Measurements from ENCODE around the gene GPR32. TPM values are rescaled to one million over a fixed set of nuclear protein-coding genes. Genes with fewer than 3 reads are reported as not detected.

Gene GPR32
- total and polyA plus RNA-seq, 5 experiments from 2014 or later, result not detected

DNA sequence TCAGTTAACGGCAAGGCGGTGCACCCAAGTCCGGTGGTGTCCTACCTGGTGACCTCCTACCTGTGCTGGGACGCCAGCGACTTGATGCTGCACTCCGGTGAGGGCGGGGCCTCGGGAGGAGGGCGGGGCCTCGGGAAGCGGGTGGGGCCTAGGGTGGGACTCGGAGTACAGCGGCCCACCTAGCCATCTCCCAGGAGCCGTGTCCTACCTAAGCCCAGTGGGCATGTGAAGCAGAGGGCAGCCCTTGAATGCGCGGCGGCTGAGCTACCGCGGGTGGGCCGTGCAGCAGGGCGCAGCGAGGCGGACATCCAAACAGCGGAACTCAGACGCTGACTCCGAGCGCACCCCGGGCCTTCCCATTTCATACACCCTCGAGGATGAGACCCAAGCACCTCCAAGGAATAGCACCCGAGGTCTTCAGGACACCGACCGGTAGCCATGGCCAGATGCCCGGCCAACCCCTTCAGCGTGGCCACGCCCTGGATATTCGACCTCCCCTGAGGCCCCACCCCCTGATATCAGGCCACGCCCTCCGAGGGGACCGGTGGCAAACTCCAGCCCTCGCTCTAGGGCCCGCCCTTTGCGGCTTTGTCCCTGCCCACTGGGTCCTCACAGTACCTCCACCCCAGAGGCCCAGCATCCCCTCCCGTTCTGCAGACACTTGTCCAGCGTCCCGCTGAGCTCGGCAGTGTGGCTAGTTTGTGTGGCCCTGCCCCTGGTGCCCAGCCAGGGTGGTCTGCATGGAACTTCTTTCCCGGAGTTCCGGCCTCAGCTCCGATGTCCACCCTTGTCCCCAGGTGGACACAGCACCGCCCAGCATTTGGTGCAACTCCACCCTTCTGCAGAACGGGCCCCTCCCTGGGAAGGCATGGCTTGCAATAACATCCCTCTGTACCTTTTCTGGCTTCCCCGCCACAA lies 47.9 kb downstream of the GPR32 start:
- Mint-ChIP-seq H3K4me3 (peak overlapping the region in 9 of 10 donors; percentile 47 to 79 (median 67)), H3K36me3 (peaks cover 0 to 4% (median 0%) of the 10 kb centered on the region in 3 donors), H3K9me3 (peaks cover 0 to 3% (median 0%) of the 10 kb centered on the region in 9 donors), H3K27ac (peak overlapping the region in 1 of 10 donors; percentile 62), H3K4me1 (peaks cover 21 to 38% (median 29%) of the 10 kb centered on the region in 4 donors), H3K27me3 (peaks cover 47 to 92% (median 78%) of the 10 kb centered on the region in 5 donors)
- ATAC-seq, result peak; percentile 42 to 47
- peak in 3 of 10 donors; percentile 21 to 44 (median 21) for DNase-seq
- POLR2A ChIA-PET, result no interaction called here

DNA sequence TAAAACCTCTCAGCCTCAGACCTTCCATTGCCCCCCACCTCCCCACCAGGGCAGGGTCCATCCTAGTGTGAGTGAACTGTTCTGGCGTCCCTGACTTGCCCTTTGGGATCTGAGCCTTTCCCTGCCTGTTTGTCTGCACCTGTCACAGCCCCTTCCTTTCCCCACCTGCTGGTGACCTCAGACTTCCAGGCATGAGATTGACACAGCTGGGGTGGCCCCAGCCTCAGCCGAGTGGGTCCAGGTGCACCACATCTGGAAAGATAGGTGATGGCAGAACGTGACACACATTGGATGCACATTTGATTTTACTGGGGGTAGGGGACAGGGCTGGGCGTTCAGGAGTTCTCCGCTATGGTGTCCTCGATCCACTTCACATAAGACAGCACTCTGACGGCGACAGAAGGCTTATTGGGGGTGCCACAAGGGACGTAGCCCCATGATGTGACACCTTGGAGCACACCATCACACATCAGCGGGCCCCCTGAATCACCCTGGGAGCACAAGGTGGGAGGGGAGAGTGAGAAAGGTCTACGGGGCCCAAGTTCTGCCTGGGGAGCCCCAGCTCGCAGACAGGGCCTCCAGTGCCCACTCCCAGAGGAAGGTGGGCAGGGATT lies 48.7 kb downstream of the GPR32 start:
- H3K4me3 Mint-ChIP-seq, result peak overlapping the region in 9 of 10 donors; percentile 47 to 79 (median 67)
- H3K9me3 Mint-ChIP-seq, result peaks cover 0 to 3% (median 0%) of the 10 kb centered on the region in 9 donors
- POLR2A ChIA-PET, result no interaction called here
- H3K27ac Mint-ChIP-seq, result peak overlapping the region in 1 of 10 donors; percentile 14
- peaks cover 21 to 38% (median 29%) of the 10 kb centered on the region in 4 donors for H3K4me1 Mint-ChIP-seq
- H3K36me3 Mint-ChIP-seq, result peaks cover 0 to 4% (median 0%) of the 10 kb centered on the region in 3 donors
- ATAC-seq (no peak), DNase-seq (no peak)
- H3K27me3 Mint-ChIP-seq, result peaks cover 47 to 97% (median 83%) of the 10 kb centered on the region in 5 donors

GRCh38 chr19:50819636-50820035 lies 49.4 kb downstream of the GPR32 start:
- H3K4me1 Mint-ChIP-seq, result peaks cover 21 to 38% (median 29%) of the 10 kb centered on the region in 4 donors
- ATAC-seq, result no peak
- peak overlapping the region in 4 of 10 donors; percentile 30 to 66 (median 56) for H3K4me3 Mint-ChIP-seq

GRCh38 chr19:50820086-50820485 lies 49.8 kb downstream of the GPR32 start:
- peak overlapping the region in 8 of 10 donors; percentile 26 to 66 (median 46) for H3K4me3 Mint-ChIP-seq
- DNase-seq (peak in 1 of 10 donors; percentile 44), ATAC-seq (peak in 1 of 2 donors; percentile 43)
- POLR2A ChIA-PET, result no interaction called here
- peaks cover 0 to 3% (median 0%) of the 10 kb centered on the region in 9 donors for H3K9me3 Mint-ChIP-seq
- H3K27me3 Mint-ChIP-seq, result peaks cover 43 to 91% (median 81%) of the 10 kb centered on the region in 5 donors
- peak overlapping the region in 2 of 10 donors; percentile 1 to 73 for H3K27ac Mint-ChIP-seq
- peaks cover 21 to 38% (median 29%) of the 10 kb centered on the region in 4 donors for H3K4me1 Mint-ChIP-seq
- H3K36me3 Mint-ChIP-seq, result peaks cover 0 to 4% (median 0%) of the 10 kb centered on the region in 3 donors

More at GRCh38 chr19:50819636-50820035, 49.4 kb downstream of the GPR32 start:
- peaks cover 46 to 91% (median 83%) of the 10 kb centered on the region in 5 donors for H3K27me3 Mint-ChIP-seq
- peaks cover 0 to 4% (median 0%) of the 10 kb centered on the region in 3 donors for H3K36me3 Mint-ChIP-seq
- peaks cover 0 to 3% (median 0%) of the 10 kb centered on the region in 9 donors for H3K9me3 Mint-ChIP-seq
- H3K27ac Mint-ChIP-seq, result no peak overlapping the region
- POLR2A ChIA-PET, result no interaction called here
- peak in 1 of 10 donors; percentile 6 for DNase-seq

DNA sequence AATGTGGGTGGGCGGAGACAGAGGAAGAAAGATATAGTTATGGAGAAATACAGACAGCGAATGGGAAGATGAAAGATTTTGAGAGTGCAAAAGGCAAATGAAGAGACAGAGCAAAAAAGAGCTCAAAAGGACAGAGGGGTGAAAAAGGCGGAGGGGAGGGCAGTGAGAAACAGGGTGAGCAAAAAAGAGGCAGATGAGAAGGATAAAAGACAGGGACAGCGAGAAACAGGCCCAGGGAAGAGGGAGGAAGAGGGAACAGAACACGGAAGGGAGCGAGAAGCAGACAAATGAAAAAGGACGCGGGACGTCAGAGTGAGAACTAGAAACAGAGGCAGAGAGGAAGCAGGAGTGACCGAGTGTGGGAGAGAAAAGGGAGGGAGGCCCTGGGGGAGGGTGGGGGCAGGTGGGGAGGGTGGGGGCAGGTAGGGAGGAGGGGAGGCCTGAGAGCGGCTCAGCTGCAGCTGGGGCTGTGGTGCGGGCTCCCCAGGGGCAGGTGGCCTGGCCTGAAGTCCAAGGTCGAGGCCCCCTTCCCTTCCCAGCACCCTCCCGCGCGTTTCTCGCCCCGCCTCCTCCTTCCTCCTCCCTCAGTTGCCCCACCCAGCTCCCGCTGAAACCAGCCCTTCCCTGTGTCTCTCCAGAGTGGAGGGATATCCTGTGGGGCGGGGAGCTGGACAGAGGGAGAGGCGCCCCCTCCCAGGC lies 50.4 kb downstream of the GPR32 start:
- peaks cover 21 to 38% (median 29%) of the 10 kb centered on the region in 4 donors for H3K4me1 Mint-ChIP-seq
- peak overlapping the region in 9 of 10 donors; percentile 3 to 65 (median 47) for H3K4me3 Mint-ChIP-seq

DNA sequence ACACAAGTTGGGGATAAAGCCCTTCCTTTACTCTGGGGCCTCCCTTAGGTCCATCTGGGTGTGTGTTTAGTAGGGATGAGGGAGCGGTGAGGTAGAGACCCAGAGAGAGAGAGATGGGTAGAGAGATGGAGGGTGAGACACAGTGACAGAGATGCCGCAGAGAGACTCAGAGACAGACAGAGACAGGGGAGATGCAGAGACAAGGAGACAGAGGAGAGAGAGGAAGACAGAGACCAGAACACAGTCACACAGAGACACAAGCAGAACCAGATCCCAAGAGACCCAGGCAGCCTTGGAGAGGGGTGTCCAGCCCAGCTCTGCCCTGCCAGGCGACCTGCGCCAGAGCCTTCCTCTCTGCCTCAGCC lies 51.0 kb downstream of the GPR32 start:
- POLR2A ChIA-PET, result no interaction called here
- Mint-ChIP-seq H3K27me3 (peaks cover 41 to 90% (median 76%) of the 10 kb centered on the region in 5 donors), H3K4me1 (peaks cover 22 to 38% (median 29%) of the 10 kb centered on the region in 4 donors), H3K4me3 (peak overlapping the region in 2 of 10 donors; percentile 33 to 35), H3K9me3 (peaks cover 0 to 3% (median 0%) of the 10 kb centered on the region in 9 donors), H3K27ac (peak overlapping the region in 1 of 10 donors; percentile 73), H3K36me3 (peaks cover 0 to 4% (median 0%) of the 10 kb centered on the region in 3 donors)
- no peak for DNase-seq
- ATAC-seq, result no peak

More for the DNA sequence above, 50.4 kb downstream of the GPR32 start:
- POLR2A ChIA-PET, result no interaction called here
- Mint-ChIP-seq H3K27me3 (peaks cover 43 to 91% (median 75%) of the 10 kb centered on the region in 5 donors), H3K9me3 (peaks cover 0 to 3% (median 0%) of the 10 kb centered on the region in 9 donors), H3K27ac (peak overlapping the region in 4 of 10 donors; percentile 1 to 73 (median 20)), H3K36me3 (peaks cover 0 to 4% (median 0%) of the 10 kb centered on the region in 3 donors)
- no peak for ATAC-seq
- DNase-seq, result peak in 1 of 10 donors; percentile 53

Other genes starting within 250 kb of the GPR32 start
- not detected for gene LRRC4B, start 202.0 kb upstream of the GPR32 start, total RNA-seq
- gene LRRC4B, start 202.0 kb upstream of the GPR32 start, polyA plus RNA-seq, result not detected
- gene SYT3, start 130.6 kb upstream of the GPR32 start, total RNA-seq, result 1 to 10 TPM; 2.7 TPM
- gene SYT3, start 130.6 kb upstream of the GPR32 start, polyA plus RNA-seq, result 1 to 10 TPM in 1 of 3 donors, under 1 TPM in 2; 0.51 to 1.7 (median 0.51) TPM
- 1 to 10 TPM; 1.9 to 2.4 TPM for gene C19orf81, start 121.0 kb upstream of the GPR32 start, total RNA-seq
- 1 to 10 TPM; 1.2 to 5.3 (median 1.8) TPM for gene C19orf81, start 121.0 kb upstream of the GPR32 start, polyA plus RNA-seq
- gene SHANK1, start 50.7 kb upstream of the GPR32 start, total RNA-seq, result under 1 TPM; 0.26 to 0.30 TPM
- gene SHANK1, start 50.7 kb upstream of the GPR32 start, polyA plus RNA-seq, result under 1 TPM in 2 of 3 donors, not detected in 1; 0.43 to 0.96 TPM
- 10 to 100 TPM; 12.4 to 14.0 TPM for gene CLEC11A, start 47.1 kb upstream of the GPR32 start, total RNA-seq
- gene CLEC11A, start 47.1 kb upstream of the GPR32 start, polyA plus RNA-seq, result 10 to 100 TPM in 2 of 3 donors, 1 to 10 TPM in 1; 9.4 to 15.8 (median 11.1) TPM
- gene ACP4, start 20.0 kb downstream of the GPR32 start, total RNA-seq, result not detected
- gene ACP4, start 20.0 kb downstream of the GPR32 start, polyA plus RNA-seq, result under 1 TPM in 1 of 3 donors, not detected in 2; 0.14 TPM
- gene KLK1, start 53.3 kb downstream of the GPR32 start, total RNA-seq, result not detected
- not detected for gene KLK1, start 53.3 kb downstream of the GPR32 start, polyA plus RNA-seq
- not detected for gene KLK15, start 63.1 kb downstream of the GPR32 start, total RNA-seq
- not detected for gene KLK15, start 63.1 kb downstream of the GPR32 start, polyA plus RNA-seq
- not detected for gene KLK3, start 84.5 kb downstream of the GPR32 start, total RNA-seq
- not detected for gene KLK3, start 84.5 kb downstream of the GPR32 start, polyA plus RNA-seq
- not detected for gene KLK2, start 103.0 kb downstream of the GPR32 start, total RNA-seq
- not detected for gene KLK2, start 103.0 kb downstream of the GPR32 start, polyA plus RNA-seq
- not detected for gene KLK4, start 140.9 kb downstream of the GPR32 start, total RNA-seq
- not detected for gene KLK4, start 140.9 kb downstream of the GPR32 start, polyA plus RNA-seq
- not detected for gene KLK5, start 182.6 kb downstream of the GPR32 start, total RNA-seq
- not detected for gene KLK5, start 182.6 kb downstream of the GPR32 start, polyA plus RNA-seq
- gene KLK6, start 199.1 kb downstream of the GPR32 start, total RNA-seq, result not detected
- not detected for gene KLK6, start 199.1 kb downstream of the GPR32 start, polyA plus RNA-seq
- gene KLK7, start 213.5 kb downstream of the GPR32 start, total RNA-seq, result not detected
- not detected for gene KLK7, start 213.5 kb downstream of the GPR32 start, polyA plus RNA-seq
- gene KLK8, start 231.1 kb downstream of the GPR32 start, total RNA-seq, result not detected
- gene KLK8, start 231.1 kb downstream of the GPR32 start, polyA plus RNA-seq, result not detected
- gene KLK10, start 249.2 kb downstream of the GPR32 start, total RNA-seq, result not detected
- gene KLK10, start 249.2 kb downstream of the GPR32 start, polyA plus RNA-seq, result not detected

Data from naive thymus-derived CD8-positive, alpha-beta T cell (primary cell).